Heart left ventricle (tissue), 16 donors: Measurements from ENCODE around the gene PSMB4. TPM values are rescaled to one million over a fixed set of nuclear protein-coding genes. Genes with fewer than 3 reads are reported as not detected.
"Not testable (repeated sequence)": the region's sequence is repeated elsewhere in the genome, so short reads cannot be mapped to it uniquely, and the experiment has no call there.

Source experiments
- ATAC-seq, 4 donors: fragments of 200-7000 bp; cut with Tn5 transposase; one replicate each; pipeline ENCODE4 v1.9.1; 2020 to 2022; ENCODE audit warnings: moderate library complexity in 4 of 4, mild to moderate bottlenecking in 3 of 4, moderate number of reproducible peaks in 1 of 4
- DNase-seq, 5 donors: peaks; one replicate each; pipeline ENCODE4 v3.0.0-alpha.2; 2020
- H3K27ac ChIP-seq, 12 donors: fragments of 200-600 bp; sonication (generic) in 4 of 12; one replicate each; pipeline versions ENCODE4 v1.5.0 to v1.8.0; 2016 to 2022; ENCODE audit warnings: mild to moderate bottlenecking in 2 of 12
- H3K27me3 ChIP-seq, 9 donors: fragments of 200-600 bp; sonication (generic) in 2 of 9; one replicate each; pipeline versions ENCODE4 v1.5.1 to v1.8.0; 2016 to 2022; ENCODE audit warnings: mild to moderate bottlenecking in 3 of 9
- H3K36me3 ChIP-seq, 9 donors: fragments of 200-600 bp; sonication (generic) in 2 of 9; one replicate each; pipeline versions ENCODE4 v1.5.0 to v1.8.0; 2018 to 2022; ENCODE audit warnings: mild to moderate bottlenecking in 2 of 9
- H3K4me1 ChIP-seq, 12 donors: fragments of 200-600 bp; sonication (generic) in 4 of 12; one replicate each; pipeline versions ENCODE4 v1.5.0 to v1.8.0; 2016 to 2022; ENCODE audit warnings: mild to moderate bottlenecking in 3 of 12
- H3K4me3 ChIP-seq, 12 donors: fragments of 200-600 bp; sonication (generic) in 4 of 12; one replicate each; pipeline versions ENCODE4 v1.5.0 to v1.8.0; 2017 to 2022; ENCODE audit warnings: mild to moderate bottlenecking in 9 of 12, moderate library complexity in 4 of 12
- H3K9me3 ChIP-seq, 12 donors: fragments of 200-600 bp; sonication (generic) in 4 of 12; one replicate each; pipeline versions ENCODE4 v1.5.0 to v1.8.0; 2016 to 2022; ENCODE audit warnings: mild to moderate bottlenecking in 1 of 12
- CTCF ChIP-seq, 12 donors: fragments of 200-600 bp; sonication (generic) in 4 of 12; IDR thresholded peaks; one replicate each; pipeline versions ENCODE4 v1.5.0 to v1.8.0; 2018 to 2022; ENCODE audit warnings: antibody characterized with exemption in 12 of 12, mild to moderate bottlenecking in 5 of 12
- POLR2A ChIP-seq, 2 donors: fragments of 450-650 bp; IDR thresholded peaks; one replicate each; pipeline ENCODE4 v1.6.1; 2017; ENCODE audit warnings: antibody characterized with exemption in 2 of 2, mild to moderate bottlenecking in 2 of 2, moderate library complexity in 2 of 2
- WGBS, 4 donors: extraction: QIAGEN DNeasy Blood & Tissue Kit in 2 of 4; methylation state at CpG; one replicate each; pipeline versions ENCODE4 v1.1.5 to v1.1.7; 2013 to 2018; 5-methylcytosine and 5-hydroxymethylcytosine counted together
- intact Hi-C, 10 donors: fragments of 100-400 bp; cut with DNase I; formaldehyde crosslinking; loops; one replicate each; pipeline versions ENCODE4 v1.11.1 to v1.14.2; 2022
- long read RNA-seq, 3 donors: library from polyadenylated mRNA; unstranded; transcript quantifications; one replicate each; pipeline ENCODE4 v2.0.0, GENCODE V29; 2020 to 2021
- polyA plus RNA-seq, 2 donors: library from polyadenylated mRNA; stranded (reverse); fragments of 200-250 nt; gene quantifications; one replicate each; pipeline ENCODE4 v1.2.3, GENCODE V29; 2013
- total RNA-seq, 9 donors: library from RNA; depleted of rRNA in 2 of 9; stranded (reverse); fragments of >200 nt in 2 of 9; fragmentation: NEBNext Ultra II Directional in 3 of 9; extraction: Animal tissue kit (Norgen Biotek cat#: 25700) in 3 of 9; gene quantifications; one replicate each; pipeline versions ENCODE4 v1.1.0 to v1.2.4, GENCODE V29; 2016 to 2023
- donor health status: ischemic (EF 13 %, LVEDD 7.1; RV severe dilation, severe dysfunction).
- donor health status: healthy with polysubstance abuse.
- donor health status: DM: no; HTN: yes; CAD: no.
- donor health status: DM: no; HTN: no; CAD: no.
- donor health status: ischemic (EF 25% LVEDD 6.9; RV normal size, moderate dysfunction).
- donor health status: ischemic (EF 25% LVEDD 5.7; RV mildly dilated, moderate dysfunction).
- donor health status: healthy.
- donor health status: DM: yes; HTN: yes; CAD: no.
- donor health status: ischemic (EF 35%, LVEDD 5.7; RV mildly dilated, moderate dysfunction).
- donor health status: nonischemic (EF 11% LVEDD 7.7; RV severe dilation, severe dysfunction).
- donor health status: DM: yes; HTN: yes; CAD: no.
- donor health status: PGD.
- donor health status: ischemic (EF 29% LVEDD 5.4; RV normal size, mild dysfunction).
- donor health status: nonischemic (EF 23%, LVEDD 6.1; RV moderate dilation, normal function).

Gene PSMB4
- 100 to 1,000 TPM; 173 to 237 (median 212) TPM for total RNA-seq
- 100 to 1,000 TPM; 345 to 367 TPM for polyA plus RNA-seq
- long read RNA-seq, donor 1, transcript PSMB4-201 (7 exons, 964 nt): major isoform, 33 of 49 reads
- long read RNA-seq, donor 1, partial matches to known transcripts: 6 of 49 reads
- long read RNA-seq, donor 1, other reads (novel, unspliced or antisense): 9 of 49 reads
- long read RNA-seq, donor 2, transcript PSMB4-201 (7 exons, 964 nt): major isoform, 33 of 41 reads
- long read RNA-seq, donor 2, partial matches to known transcripts: 5 of 41 reads
- long read RNA-seq, donor 2, other reads (novel, unspliced or antisense): 3 of 41 reads
- long read RNA-seq, donor 3, transcript PSMB4-201 (7 exons, 964 nt): major isoform, 24 of 25 reads
- long read RNA-seq, donor 3, partial matches to known transcripts: 1 of 25 reads
- long read RNA-seq, donor 3, other reads (novel, unspliced or antisense): 0 of 25 reads

- DNase-seq: peak; percentile 73 to 90 (median 88)
- intact Hi-C loops: loop anchor here (1.0 to 10.0 kb wide), 15 partner anchors 27 to 205 kb away; partner anchors contain the start of genes RFX5 (in 5 of the 10), PI4KB (in 2 of the 10), PIP5K1A (in 1 of the 10) and SELENBP1 (in 1 of the 10)
- Histone ChIP-seq H3K4me3 (peak within 1 kb of the TSS; percentile 33 to 100 (median 82)), H3K27ac (peak within 1 kb of the TSS; percentile 64 to 94 (median 86)), H3K4me1 (peaks cover 3 to 17% (median 14%) of the 10 kb centered on the region in 12 donors), H3K36me3 (peaks cover 0 to 44% (median 42%) of the 10 kb centered on the region in 9 donors), H3K27me3 (no peaks in the 10 kb centered on the region), H3K9me3 (peaks cover 0 to 3% (median 0%) of the 10 kb centered on the region in 12 donors)
- peak; percentile 93 to 97 (median 95) for ATAC-seq
- WGBS, 4 donors: 0% methylated on average over 46 to 63 of the region's 63 CpGs
- peak in 9 of 12 donors; percentile 27 to 68 (median 43) for TF ChIP-seq CTCF (IDR thresholded peaks at IDR 0.05)
- TF ChIP-seq POLR2A (IDR thresholded peaks at IDR 0.05): peak in 1 of 2 donors; percentile 67
Observed at GRCh38 chr1:151399324-151400171, at the start of gene PSMB4. PSMB4 (plus strand) TSS chr1:151399573; CDS start chr1:151399588, 15 bp downstream.

- ATAC-seq, DNase-seq, intact Hi-C loops, H3K9me3 ChIP-seq, H3K27me3 ChIP-seq, H3K4me3 ChIP-seq, H3K36me3 ChIP-seq, H3K27ac ChIP-seq: not testable (repeated sequence)
- peaks cover 0 to 17% (median 9%) of the 10 kb centered on the region in 12 donors for H3K4me1 ChIP-seq
- 92 to 95% (median 94%) methylated on average over 9 of the region's 9 CpGs for WGBS, 4 donors
Observed at GRCh38 chr1:151350323-151350722, 49.0 kb upstream of the PSMB4 start.

DNA sequence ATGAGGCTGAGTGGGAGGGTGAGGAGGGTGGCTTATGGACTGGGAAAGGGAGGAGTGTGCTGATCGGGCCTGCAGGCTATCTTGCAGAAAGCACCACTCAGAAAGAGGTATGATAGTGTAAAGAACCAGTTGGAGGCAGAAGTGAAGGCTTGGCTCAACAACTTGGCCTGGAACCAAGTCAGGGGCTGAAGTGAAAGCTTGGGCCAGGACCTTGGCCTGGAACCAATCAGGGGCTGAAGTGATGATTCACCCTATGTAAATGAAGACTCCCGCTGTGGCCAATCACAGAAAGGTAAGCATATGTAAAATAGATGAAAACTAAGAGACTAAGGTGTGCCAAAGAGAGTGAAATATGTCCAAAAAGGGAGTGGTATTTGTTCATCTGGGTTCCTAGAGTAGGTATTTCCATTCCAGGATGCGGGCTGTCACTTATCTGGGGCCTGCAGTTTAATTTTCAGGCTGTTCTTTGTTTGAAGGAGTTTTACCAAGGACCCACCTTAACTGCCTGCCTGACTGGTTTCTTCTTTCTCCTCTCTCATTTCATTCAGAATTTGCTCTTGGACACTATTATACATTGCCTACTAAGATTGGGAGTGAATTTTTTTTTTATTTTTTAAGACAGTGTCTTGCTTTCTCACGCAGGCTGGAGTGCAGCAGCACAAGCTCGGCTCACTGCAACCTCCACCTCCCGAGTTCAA, 47.2 kb upstream of the PSMB4 start:
- H3K36me3 ChIP-seq: no peaks in the 10 kb centered on the region
- 85 to 87% (median 85%) methylated on average over 6 of the region's 6 CpGs for WGBS, 4 donors

More for the DNA sequence above, 47.2 kb upstream of the PSMB4 start:
- Histone ChIP-seq H3K27me3 (no peaks in the 10 kb centered on the region), H3K4me1 (peaks cover 0 to 5% (median 0%) of the 10 kb centered on the region in 12 donors), H3K9me3 (peaks cover 0 to 9% (median 0%) of the 10 kb centered on the region in 12 donors), H3K27ac (no peak overlapping the region), H3K4me3 (no peak overlapping the region)
- DNase-seq (no peak), ATAC-seq (no peak)
- intact Hi-C loops: no loop called here
- TF ChIP-seq CTCF (IDR thresholded peaks at IDR 0.05): no peak
- TF ChIP-seq POLR2A (IDR thresholded peaks at IDR 0.05): no peak
